Esophagus squamous epithelium (tissue), 4 donors: ENCODE measurements around the gene ATP10A.

Experiments used
- CTCF ChIP-seq, 6 experiments: fragments of 450-650 bp in 4 of 6; fragments of 200-600 bp in 2 of 6; sonication (generic) in 2 of 6; IDR thresholded peaks; one replicate each; pipeline ENCODE4 v1.5.1; 2016 to 2019; ENCODE audit warnings: antibody characterized with exemption in 6 of 6, mild to moderate bottlenecking in 4 of 6, moderate library complexity in 4 of 6
- POLR2A ChIP-seq, 4 donors: fragments of 450-650 bp; IDR thresholded peaks; one replicate each; pipeline ENCODE4 v1.6.1; 2017; ENCODE audit warnings: antibody characterized with exemption in 4 of 4, mild to moderate bottlenecking in 4 of 4, moderate library complexity in 3 of 4

GRCh38 chr15:25778161-25778560, 85.0 kb downstream of the ATP10A start:
- TF ChIP-seq POLR2A (IDR thresholded peaks at IDR 0.05): no peak
- no peak for TF ChIP-seq CTCF (IDR thresholded peaks at IDR 0.05)
